GM19099 (cell line): Measurements from ENCODE around the gene TSFM.

ENCODE experiments used
- POLR2A ChIP-seq: IDR thresholded peaks from 3 replicates; pipeline ENCODE4 v1.6.1; 2011; ENCODE audit warnings: low read depth; ENCODE audit not compliant: insufficient read length; ENCODE audit errors: extremely low read depth

The TSFM gene

GRCh38 chr12:57777911-57778310 lies 4.7 kb upstream of the TSFM start:
- no peak for TF ChIP-seq POLR2A

GRCh38 chr12:57779736-57780135 lies 2.9 kb upstream of the TSFM start:
- TF ChIP-seq POLR2A: no peak

- TF ChIP-seq POLR2A: no peak
Measured at GRCh38 chr12:57780284-57780897, 2.2 kb upstream of the TSFM start.

- TF ChIP-seq POLR2A: no peak
Measured at GRCh38 chr12:57781244-57781643, 1.3 kb upstream of the TSFM start.

GRCh38 chr12:57781801-57782200 lies 786 bp upstream of the TSFM start:
- TF ChIP-seq POLR2A: no peak

GRCh38 chr12:57782243-57782607 lies 362 bp upstream of the TSFM start:
- TF ChIP-seq POLR2A: no peak

GRCh38 chr12:57783466-57783801 lies 847 bp downstream of the TSFM start:
- TF ChIP-seq POLR2A: no peak

- TF ChIP-seq POLR2A: no peak
Measured at GRCh38 chr12:57783861-57784260, 1.3 kb downstream of the TSFM start.

- no peak for TF ChIP-seq POLR2A
Measured at GRCh38 chr12:57793920-57794319, 11.3 kb downstream of the TSFM start.

GRCh38 chr12:57795354-57795753 lies 12.8 kb downstream of the TSFM start:
- TF ChIP-seq POLR2A: no peak

GRCh38 chr12:57796996-57797395 lies 14.4 kb downstream of the TSFM start:
- TF ChIP-seq POLR2A: no peak

- no peak for TF ChIP-seq POLR2A
Measured at GRCh38 chr12:57797933-57798332, 15.3 kb downstream of the TSFM start.

GRCh38 chr12:57800965-57801364 lies 18.4 kb downstream of the TSFM start:
- no peak for TF ChIP-seq POLR2A

- no peak for TF ChIP-seq POLR2A
Measured at GRCh38 chr12:57802607-57803006, 20.0 kb downstream of the TSFM start.

GRCh38 chr12:57803319-57803893 lies 20.8 kb downstream of the TSFM start:
- no peak for TF ChIP-seq POLR2A

- no peak for TF ChIP-seq POLR2A
Measured at GRCh38 chr12:57806677-57807076, 24.1 kb downstream of the TSFM start.

- no peak for TF ChIP-seq POLR2A
Measured at GRCh38 chr12:57807285-57807684, 24.7 kb downstream of the TSFM start.

GRCh38 chr12:57808351-57808750 lies 25.8 kb downstream of the TSFM start:
- TF ChIP-seq POLR2A: no peak

- TF ChIP-seq POLR2A: no peak
Measured at GRCh38 chr12:57809425-57809824, 26.8 kb downstream of the TSFM start.
